H1 (cell line): ENCODE measurements around the gene ZNF423. TPM values are rescaled to one million over a fixed set of nuclear protein-coding genes. Genes with fewer than 3 reads are reported as not detected.
A peak's percentile ranks its signal among the peaks of the same experiment; 100 is the strongest.

Experiments used
- CTCF ChIA-PET: fragments of 300-600 bp; sonication (Branson Sonifier 250); formaldehyde crosslinking; loops from one replicate; lab custom pipeline; 2021; ENCODE audit not compliant: partially characterized antibody; lab: Charles Lee
- POLR2A ChIA-PET: fragments of 300-600 bp; sonication (Branson Sonifier 250); formaldehyde crosslinking; loops from one replicate; lab custom pipeline; 2021; ENCODE audit warnings: inconsistent platforms; ENCODE audit not compliant: partially characterized antibody; lab: Charles Lee
- DNase-seq, 2 experiments: peaks; one replicate each; pipeline versions ENCODE4 v3.0.0 to v3.0.0-alpha.2; 2010 to 2022; ENCODE audit warnings: low spot score in 2 of 2, low read depth in 1 of 2, mixed read lengths in 1 of 2
- FAIRE-seq: peaks from 2 replicates; lab custom pipeline; 2011; peaks lifted over from hg19 to GRCh38; lab: Jason Lieb, UNC
- H2AFZ ChIP-seq: 2 replicates; pipeline ENCODE4 v1.8.1; 2012; ENCODE audit warnings: low read length, inconsistent platforms
- H2AK5ac ChIP-seq: 2 replicates; pipeline ENCODE4 v1.6.1; 2013; ENCODE audit warnings: low read depth, low read length
- H2BK120ac ChIP-seq: replicated peaks from 2 replicates; pipeline ENCODE3; 2013; ENCODE audit warnings: low read depth, low read length, inconsistent platforms
- H2BK12ac ChIP-seq: 2 replicates; pipeline ENCODE4 v1.6.1; 2013; ENCODE audit warnings: low read depth, low read length
- H2BK15ac ChIP-seq: 2 replicates; pipeline ENCODE4 v1.6.1; 2013; ENCODE audit warnings: low read length
- H2BK20ac ChIP-seq: 2 replicates; pipeline ENCODE4 v1.6.1; 2013; ENCODE audit warnings: low read length
- H2BK5ac ChIP-seq: 2 replicates; pipeline ENCODE4 v1.6.1; 2013; ENCODE audit warnings: low read depth, low read length
- H3K14ac ChIP-seq: 2 replicates; pipeline ENCODE4 v1.6.1; 2013; ENCODE audit warnings: inconsistent platforms; ENCODE audit not compliant: insufficient read length
- H3K18ac ChIP-seq: 2 replicates; pipeline ENCODE4 v1.6.1; 2013; ENCODE audit warnings: low read length; ENCODE audit errors: extremely low read depth
- H3K23ac ChIP-seq: 2 replicates; pipeline ENCODE4 v1.6.1; 2013; ENCODE audit warnings: inconsistent platforms; ENCODE audit not compliant: insufficient read length
- H3K23me2 ChIP-seq: 2 replicates; pipeline ENCODE4 v1.6.1; 2013; ENCODE audit warnings: low read depth, low read length
- H3K27ac ChIP-seq: 2 replicates; pipeline ENCODE4 v1.6.1; 2011; ENCODE audit warnings: low read depth, low read length, inconsistent platforms
- H3K27me3 ChIP-seq, 4 experiments: replicated peaks in 1 of 4; 1 replicate in 1 of 4; 2 replicates in 3 of 4; pipeline versions ENCODE4 v1.6.1 to v1.8.1; 2011 to 2013; ENCODE audit warnings: low read length in 3 of 4, mild to moderate bottlenecking in 3 of 4, inconsistent platforms in 2 of 4, mixed read lengths in 2 of 4, moderate library complexity in 1 of 4; ENCODE audit not compliant: control insufficient read depth in 3 of 4, insufficient read depth in 3 of 4; ENCODE audit errors: extremely low read depth in 1 of 4
- H3K36me3 ChIP-seq, 4 experiments: 2 replicates each; pipeline versions ENCODE4 v1.6.1 to v1.8.1; 2011 to 2013; ENCODE audit warnings: mild to moderate bottlenecking in 4 of 4, low read length in 3 of 4, moderate library complexity in 2 of 4, control low read depth in 1 of 4, inconsistent platforms in 1 of 4; ENCODE audit not compliant: insufficient read depth in 4 of 4, control insufficient read depth in 2 of 4
- H3K4ac ChIP-seq: replicated peaks from 2 replicates; pipeline ENCODE3; 2013; ENCODE audit warnings: low read length, low read depth, mixed read lengths, inconsistent platforms; ENCODE audit not compliant: insufficient read length
- H3K4me1 ChIP-seq, 4 experiments: replicated peaks in 1 of 4; 1 replicate in 1 of 4; 2 replicates in 3 of 4; pipeline versions ENCODE4 v1.6.1 to v1.8.1; 2011 to 2013; ENCODE audit warnings: low read length in 3 of 4, inconsistent platforms in 2 of 4, mixed read lengths in 1 of 4; ENCODE audit not compliant: insufficient read depth in 4 of 4, control insufficient read depth in 3 of 4
- H3K4me2 ChIP-seq, 2 experiments: 2 replicates each; pipeline versions ENCODE4 v1.6.1 to v1.8.1; 2011 to 2013; ENCODE audit warnings: low read depth in 2 of 2, low read length in 2 of 2, control low read depth in 1 of 2, inconsistent platforms in 1 of 2, mild to moderate bottlenecking in 1 of 2; ENCODE audit not compliant: insufficient read depth in 1 of 2
- H3K4me3 ChIP-seq, 4 experiments: fragments of 200-600, 300-600 bp in 1 of 4; sonication (generic), shearing (Covaris generic), sonication (Bioruptor Twin) in 1 of 4; 2 replicates each; pipeline versions ENCODE4 v1.5.1 to v1.8.1; 2011 to 2016; ENCODE audit warnings: low read length in 4 of 4, low read depth in 3 of 4, control low read depth in 2 of 4, inconsistent platforms in 2 of 4, mild to moderate bottlenecking in 2 of 4, mixed read lengths in 1 of 4, moderate library complexity in 1 of 4; ENCODE audit not compliant: insufficient read depth in 2 of 4; ENCODE audit errors: extremely low read depth in 1 of 4
- H3K56ac ChIP-seq: replicated peaks from 2 replicates; pipeline ENCODE3; 2013; ENCODE audit warnings: low read depth, mild to moderate bottlenecking, mixed read lengths, low read length, inconsistent platforms; ENCODE audit not compliant: insufficient read length
- H3K79me1 ChIP-seq: 2 replicates; pipeline ENCODE4 v1.6.1; 2013; ENCODE audit warnings: low read depth, low read length, control low read depth
- H3K79me2 ChIP-seq, 2 experiments: 2 replicates each; pipeline versions ENCODE4 v1.6.1 to v1.8.1; 2012 to 2013; ENCODE audit warnings: low read length in 2 of 2, mild to moderate bottlenecking in 2 of 2, inconsistent platforms in 1 of 2; ENCODE audit not compliant: insufficient read depth in 2 of 2, control insufficient read depth in 1 of 2
- H3K9ac ChIP-seq, 4 experiments: replicated peaks in 1 of 4; 1 replicate in 1 of 4; 2 replicates in 3 of 4; pipeline versions ENCODE4 v1.6.1 to v1.8.1; 2011 to 2013; ENCODE audit warnings: low read depth in 3 of 4, low read length in 3 of 4, control low read depth in 2 of 4, mild to moderate bottlenecking in 2 of 4, moderate library complexity in 2 of 4, inconsistent platforms in 1 of 4; ENCODE audit errors: extremely low read depth in 1 of 4
- H3K9me3 ChIP-seq, 2 experiments: 2 replicates each; pipeline versions ENCODE4 v1.6.1 to v1.8.1; 2012 to 2013; ENCODE audit warnings: mild to moderate bottlenecking in 2 of 2, moderate library complexity in 2 of 2, control low read depth in 1 of 2, inconsistent platforms in 1 of 2, low read depth in 1 of 2, low read length in 1 of 2, mixed read lengths in 1 of 2; ENCODE audit not compliant: insufficient read depth in 2 of 2
- H4K20me1 ChIP-seq, 2 experiments: replicated peaks in 1 of 2; 2 replicates each; pipeline versions ENCODE3 to v1.8.1; 2011 to 2013; ENCODE audit warnings: inconsistent platforms in 2 of 2, low read length in 2 of 2, mild to moderate bottlenecking in 1 of 2; ENCODE audit not compliant: insufficient read depth in 2 of 2, control insufficient read depth in 1 of 2
- H4K5ac ChIP-seq: 2 replicates; pipeline ENCODE4 v1.6.1; 2013; ENCODE audit warnings: low read length, low read depth, mixed read lengths, inconsistent platforms; ENCODE audit not compliant: insufficient read length
- H4K8ac ChIP-seq: 2 replicates; pipeline ENCODE4 v1.8.0; 2013; ENCODE audit warnings: mild to moderate bottlenecking, moderate library complexity, low read length, inconsistent platforms; ENCODE audit not compliant: insufficient read depth; ENCODE audit errors: extremely low read depth
- H4K91ac ChIP-seq: replicated peaks from 2 replicates; pipeline ENCODE3; 2013; ENCODE audit warnings: low read length, mixed read lengths, inconsistent platforms; ENCODE audit not compliant: insufficient read length
- JUND ChIP-seq: IDR thresholded peaks from 2 replicates; pipeline ENCODE4 v1.6.1; 2011; ENCODE audit warnings: mild to moderate bottlenecking, improper control_type of control experiment, low read length
- RAD21 ChIP-seq, 2 experiments: IDR thresholded peaks in 1 of 2; conservative IDR thresholded peaks in 1 of 2; 2 replicates each; pipeline ENCODE4 v1.6.1; 2011; ENCODE audit warnings: low read depth in 2 of 2, low read length in 2 of 2, improper control_type of control experiment in 1 of 2, inconsistent platforms in 1 of 2, mild to moderate bottlenecking in 1 of 2, moderate library complexity in 1 of 2
- WGBS, 2 experiments: shearing (Covaris generic) in 1 of 2; methylation state at CpG; one replicate each; pipeline versions ENCODE4 v1.1.6 to v1.1.7; 2013 to 2015; ENCODE audit warnings: low lambda C conversion rate in 2 of 2, mixed read lengths in 2 of 2, inconsistent platforms in 1 of 2, low coverage in 1 of 2, missing lambda C conversion rate in 1 of 2; ENCODE audit not compliant: insufficient replicate concordance in 2 of 2, insufficient coverage in 1 of 2, insufficient read length in 1 of 2; ENCODE audit errors: extremely low coverage in 1 of 2, missing lambda C conversion rate in 1 of 2; 5-methylcytosine and 5-hydroxymethylcytosine counted together
- polyA plus RNA-seq, 7 experiments: library from polyadenylated mRNA; depleted of rRNA in 3 of 7; stranded (reverse) in 5 of 7; unstranded in 2 of 7; fragments of >200 nt in 5 of 7; fragments of 200-250 nt in 2 of 7; gene quantifications; 1 replicate in 5 of 7; 2 replicates in 1 of 7; 4 replicates in 1 of 7; pipeline versions ENCODE4 v1.2.1 to v1.2.3, GENCODE V29; 2011 to 2013; ENCODE audit warnings: missing spikeins in 2 of 7, mixed read lengths in 2 of 7
- total RNA-seq: library from RNA; stranded (reverse); fragmentation: NEBNext Ultra II Directional; extraction: Animal tissue kit (Norgen Biotek cat#: 25700); gene quantifications from 2 replicates; pipeline ENCODE4 v1.2.1, GENCODE V29; 2021

The ZNF423 gene
- total and polyA plus RNA-seq, 2 of the 8 experiments (the other 6 are each of a cell fraction or from before 2014, with no cell fraction given) = 38.2 to 52.3 TPM

DNA sequence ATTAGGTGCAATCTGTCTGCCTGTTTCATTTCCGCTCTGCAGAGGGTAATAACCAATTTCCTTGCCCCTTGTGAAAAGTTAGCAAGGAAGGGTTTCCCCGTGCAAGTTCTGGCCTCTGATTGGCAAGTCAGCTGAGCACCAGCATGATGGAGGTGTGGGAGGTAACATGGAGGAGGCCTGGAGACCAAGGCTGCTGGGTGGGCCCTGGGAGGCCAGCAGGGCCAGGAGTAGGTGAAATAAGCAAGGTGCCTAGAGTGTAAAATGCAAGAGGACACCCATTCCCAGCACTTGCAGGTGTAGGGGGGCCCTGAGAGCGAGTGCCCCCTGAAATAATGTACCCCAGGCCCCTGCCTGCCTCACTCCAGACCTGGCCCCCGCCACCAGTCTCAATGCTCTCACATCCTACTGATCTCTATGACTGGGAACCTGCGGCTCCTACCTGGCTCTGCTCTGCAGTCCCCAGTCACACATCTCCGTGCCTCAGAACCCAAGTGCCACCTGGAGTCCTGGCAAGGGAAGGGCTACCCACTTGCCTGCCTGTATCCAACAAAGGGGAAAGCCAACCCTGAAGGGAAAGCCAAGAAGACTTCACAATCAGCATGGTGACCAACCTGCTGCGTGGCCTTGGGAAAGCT lies 366.1 kb downstream of the ZNF423 start:
- POLR2A ChIA-PET = no interaction called here
- H4K20me1 ChIP-seq = peaks cover 0 to 2% of the 10 kb centered on the region in 2 experiments
- no peak overlapping the region for H4K8ac ChIP-seq
- H2AFZ ChIP-seq = no peak overlapping the region
- no peak overlapping the region for H3K14ac ChIP-seq
- no peak overlapping the region for H3K27ac ChIP-seq
- no peak overlapping the region for H3K23ac ChIP-seq
- no peak overlapping the region for H2BK120ac ChIP-seq
- no peak overlapping the region for H3K56ac ChIP-seq
- no peak overlapping the region for H2BK15ac ChIP-seq
- no peak overlapping the region for H3K4ac ChIP-seq
- H3K23me2 ChIP-seq = no peaks in the 10 kb centered on the region; the same call in 1 of the 2 replicates
- TF ChIP-seq RAD21 (IDR thresholded peaks at IDR 0.05 in 1 of 2, conservative IDR thresholded peaks at IDR 0.05 in 1 of 2; ENCODE audit: low read depth in 2 of 2, low read length in 2 of 2) = peak; percentile 9 to 27; a peak in 2 of 4 replicates
- no peak for TF ChIP-seq JUND
- TF ChIP-seq, all 59 proteins: peak for 1
- Histone ChIP-seq H3K18ac (no peak overlapping the region), H3K9ac (no peak overlapping the region), H3K9me3 (no peaks in the 10 kb centered on the region), H3K36me3 (no peaks in the 10 kb centered on the region), H4K91ac (no peak overlapping the region), H2BK12ac (no peak overlapping the region), H3K79me1 (no peaks in the 10 kb centered on the region), H3K4me1 (peaks cover 0 to 16% (median 5%) of the 10 kb centered on the region in 4 experiments; a peak in 6 of 7 replicates), H3K4me2 (no peak overlapping the region), H3K27me3 (no peaks in the 10 kb centered on the region), H3K4me3 (no peak overlapping the region), H2AK5ac (no peak overlapping the region), H2BK5ac (no peak overlapping the region), H4K5ac (no peak overlapping the region), H2BK20ac (no peak overlapping the region), H3K79me2 (no peaks in the 10 kb centered on the region)
- CTCF ChIA-PET = interaction anchor here (1.2 to 1.7 kb wide), 2 partner anchors 17 to 103 kb away, joined by 4 to 9 read pairs; no protein-coding TSS in a partner anchor
- WGBS, 2 experiments = 88% methylated on average over 6 of the region's 7 CpGs; no CpG with 5 or more reads in 1 of the 2 experiments
- FAIRE-seq (no peak), DNase-seq (no peak)
